Lower leg skin (tissue), 4 donors: ENCODE data around the gene DOK5. TPM values are rescaled to one million over a fixed set of nuclear protein-coding genes. Genes with fewer than 3 reads are reported as not detected.

Source experiments
- DNase-seq, 2 donors: peaks; one replicate each; pipeline ENCODE4 v3.0.0-alpha.2; 2019; ENCODE audit warnings: low spot score in 2 of 2
- H3K4me3 ChIP-seq: fragments of 200-600 bp; sonication (generic); 2 replicates; pipeline ENCODE4 v1.5.1; 2017; ENCODE audit warnings: mild to moderate bottlenecking, low read depth; ENCODE audit not compliant: poor library complexity, severe bottlenecking
- CTCF ChIP-seq, 3 donors: fragments of 450-650 bp; IDR thresholded peaks; one replicate each; pipeline ENCODE4 v1.5.1; 2016; ENCODE audit warnings: antibody characterized with exemption in 3 of 3, mild to moderate bottlenecking in 3 of 3, moderate library complexity in 2 of 3
- POLR2A ChIP-seq, 2 donors: fragments of 450-650 bp; IDR thresholded peaks; one replicate each; pipeline ENCODE4 v1.6.1; 2016 to 2017; ENCODE audit warnings: antibody characterized with exemption in 2 of 2, mild to moderate bottlenecking in 1 of 2, moderate library complexity in 1 of 2
- WGBS, 2 donors: methylation state at CpG; one replicate each; pipeline ENCODE4 v1.1.5; 2018; 5-methylcytosine and 5-hydroxymethylcytosine counted together
- intact Hi-C: fragments of 100-400 bp; cut with DNase I; formaldehyde crosslinking; loops from one replicate; pipeline ENCODE4 v1.15.0; 2023; ENCODE audit warnings: low total_unique reads
- total RNA-seq, 4 donors: library from RNA; depleted of rRNA; stranded (reverse); fragments of >200 nt; gene quantifications; one replicate each; pipeline ENCODE4 v1.1.0, GENCODE V29; 2016

DOK5 gene
- total RNA-seq, 4 donors from 2014 or later = 0.23 to 1.3 (median 1.2) TPM; not detected in 1

- WGBS, 2 donors = 82 to 83% methylated on average over 4 of the region's 4 CpGs
These were observed 42.0 kb downstream of the DOK5 start for GRCh38 chr20:54517241-54517975.

GRCh38 chr20:54524849-54525248 is 49.5 kb downstream of the DOK5 start:
- WGBS, 2 donors = 76 to 86% methylated on average over 3 of the region's 3 CpGs
- no peak for DNase-seq
- no peak overlapping the region for H3K4me3 ChIP-seq
- intact Hi-C loops = no loop called here
- no peak for TF ChIP-seq CTCF (IDR thresholded peaks at IDR 0.05)
- TF ChIP-seq POLR2A (IDR thresholded peaks at IDR 0.05) = no peak

More at GRCh38 chr20:54517241-54517975, 42.0 kb downstream of the DOK5 start:
- no peak for TF ChIP-seq POLR2A (IDR thresholded peaks at IDR 0.05)
- no peak for TF ChIP-seq CTCF (IDR thresholded peaks at IDR 0.05)
- no peak for DNase-seq
- intact Hi-C loops = no loop called here
- H3K4me3 ChIP-seq = no peak overlapping the region

- no peak for TF ChIP-seq POLR2A (IDR thresholded peaks at IDR 0.05)
- TF ChIP-seq CTCF (IDR thresholded peaks at IDR 0.05) = no peak
- no peak overlapping the region for H3K4me3 ChIP-seq
- intact Hi-C loops = no loop called here
- DNase-seq = no peak
- WGBS, 2 donors = 42 to 50% methylated on average over 5 of the region's 5 CpGs
These were observed 50.7 kb downstream of the DOK5 start for GRCh38 chr20:54525916-54526590.

GRCh38 chr20:54526801-54527200 is 51.4 kb downstream of the DOK5 start:
- WGBS, 2 donors = 60 to 61% methylated on average over 1 of the region's 1 CpG
- DNase-seq = no peak

GRCh38 chr20:54532573-54532972 is 57.2 kb downstream of the DOK5 start:
- H3K4me3 ChIP-seq = no peak overlapping the region
- 58 to 63% methylated on average over 3 of the region's 3 CpGs for WGBS, 2 donors
- DNase-seq = no peak
- intact Hi-C loops = no loop called here
- TF ChIP-seq POLR2A (IDR thresholded peaks at IDR 0.05) (no peak), CTCF (IDR thresholded peaks at IDR 0.05) (no peak)

More at GRCh38 chr20:54526801-54527200, 51.4 kb downstream of the DOK5 start:
- intact Hi-C loops = no loop called here
- TF ChIP-seq POLR2A (IDR thresholded peaks at IDR 0.05) = no peak
- TF ChIP-seq CTCF (IDR thresholded peaks at IDR 0.05) = no peak
- H3K4me3 ChIP-seq = no peak overlapping the region
